Activated CD8-positive, alpha-beta memory T cell treated with anti-CD3 and anti-CD28 coated beads for 24 hours (primary cell): ENCODE data around the gene NFATC2.
"Not testable (repeated sequence)": the region's sequence is repeated elsewhere in the genome, so short reads cannot be mapped to it uniquely, and the experiment has no call there.

ENCODE experiments used
- DNase-seq: peaks from one replicate; pipeline ENCODE4 v3.0.0-alpha.2; 2020

NFATC2 gene

GRCh38 chr20:51468636-51469035 lies 73.9 kb downstream of the NFATC2 start:
- no peak for DNase-seq

DNA sequence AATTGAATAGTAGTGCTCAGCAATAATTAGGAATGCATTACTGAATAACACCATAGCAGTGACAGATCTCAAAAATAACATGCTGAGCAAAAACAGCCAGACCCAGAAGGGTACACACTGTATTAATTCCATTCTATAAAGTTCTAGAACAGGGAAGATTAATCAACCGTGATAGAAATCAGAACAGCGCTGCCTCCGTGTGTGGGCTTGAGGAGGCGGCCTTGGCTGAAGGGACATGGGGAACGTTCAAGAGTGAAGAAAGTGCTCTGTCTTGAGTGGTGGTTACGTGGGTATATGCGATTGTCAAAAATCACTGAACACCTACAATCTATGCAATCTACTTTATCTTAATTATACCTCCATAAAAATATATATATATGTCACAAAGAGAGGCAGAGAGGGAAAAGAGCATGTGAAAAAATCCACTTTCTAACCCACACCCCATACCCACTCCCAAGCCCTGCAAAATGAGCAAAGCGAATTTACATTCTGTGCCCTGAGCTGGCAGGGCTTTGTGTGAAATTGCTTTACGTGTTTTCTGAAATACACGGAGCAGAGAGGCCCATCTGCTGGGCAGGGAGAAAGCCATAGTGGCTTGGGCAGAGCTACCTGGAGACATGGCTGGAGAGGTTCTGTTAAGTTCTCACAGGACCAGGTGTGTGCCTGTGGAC lies 74.4 kb downstream of the NFATC2 start:
- DNase-seq, result no peak

DNA sequence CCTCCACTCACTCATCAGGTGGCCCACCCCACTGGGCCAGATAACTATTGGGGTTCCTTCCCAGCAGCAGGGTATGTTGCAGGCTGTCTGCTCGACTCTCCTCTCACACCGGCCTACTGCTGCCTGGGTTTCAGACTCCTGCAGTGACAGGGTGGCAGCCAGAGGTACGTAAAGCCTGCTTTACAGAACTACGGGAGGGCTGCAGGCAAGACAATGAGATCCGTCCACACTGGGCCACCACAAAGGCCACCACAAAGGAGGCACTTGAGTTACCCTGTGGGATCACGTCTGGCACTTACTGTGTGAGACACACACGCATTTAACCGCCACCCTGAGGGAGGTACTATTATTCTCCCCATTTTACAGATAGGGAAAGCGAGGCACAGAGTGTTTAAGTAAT lies 78.5 kb downstream of the NFATC2 start:
- DNase-seq, result no peak

DNA sequence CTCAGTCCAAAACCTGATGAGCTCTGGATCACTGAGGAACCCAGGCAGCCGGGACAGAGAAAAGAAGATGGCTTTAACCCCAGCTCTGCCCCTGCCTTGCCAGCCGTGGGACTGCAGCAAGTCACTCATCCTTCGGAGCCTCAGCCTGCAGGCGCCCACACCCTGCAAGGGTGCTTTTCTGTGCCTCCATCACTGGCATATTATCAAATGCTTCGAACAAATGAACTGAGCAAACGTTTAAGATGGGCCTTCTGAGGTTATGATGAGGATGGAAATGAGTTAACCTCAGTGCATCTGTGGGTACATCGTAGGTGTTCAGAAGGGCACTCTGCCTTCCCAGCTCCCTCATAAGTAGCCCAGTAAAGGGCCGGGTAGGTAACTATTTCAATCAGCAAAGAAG lies 79.0 kb downstream of the NFATC2 start:
- DNase-seq, result no peak

DNA sequence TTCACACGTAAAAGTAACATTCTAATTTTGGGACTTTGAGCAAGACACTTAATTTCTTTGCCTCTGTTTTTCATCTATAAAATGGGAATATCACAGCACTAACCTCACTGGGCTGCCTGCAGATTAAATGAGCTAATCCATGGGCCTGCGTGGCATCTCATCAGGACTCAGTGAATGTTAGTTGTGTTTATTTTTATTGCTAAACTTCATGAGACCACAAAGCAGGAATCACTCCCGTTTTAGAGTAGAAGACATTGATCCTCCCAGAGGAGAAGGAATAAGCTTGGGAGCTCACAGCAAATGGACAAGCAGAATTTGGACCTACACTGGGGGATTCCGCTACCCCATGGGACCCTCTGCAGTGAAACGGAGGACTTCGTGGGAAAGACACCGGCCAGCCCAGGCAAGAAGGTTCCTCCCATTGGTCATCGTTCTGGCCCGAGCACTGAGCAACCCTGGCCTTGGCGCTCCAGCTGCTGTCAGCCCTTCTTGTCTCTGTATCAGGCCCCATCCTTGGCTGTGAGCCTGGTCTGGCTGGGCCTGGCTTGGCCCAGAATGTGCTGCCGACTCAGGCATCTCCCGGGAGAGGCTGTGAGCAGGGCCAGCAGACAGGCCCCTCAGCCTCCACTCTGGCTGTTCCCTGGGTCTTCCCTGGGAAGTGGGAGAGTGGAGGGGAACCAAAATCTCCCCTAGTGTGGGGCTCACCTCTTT lies 79.8 kb downstream of the NFATC2 start:
- DNase-seq, result no peak

- DNase-seq, result not testable (repeated sequence)
These were observed 80.7 kb downstream of the NFATC2 start for GRCh38 chr20:51461846-51462245.

DNA sequence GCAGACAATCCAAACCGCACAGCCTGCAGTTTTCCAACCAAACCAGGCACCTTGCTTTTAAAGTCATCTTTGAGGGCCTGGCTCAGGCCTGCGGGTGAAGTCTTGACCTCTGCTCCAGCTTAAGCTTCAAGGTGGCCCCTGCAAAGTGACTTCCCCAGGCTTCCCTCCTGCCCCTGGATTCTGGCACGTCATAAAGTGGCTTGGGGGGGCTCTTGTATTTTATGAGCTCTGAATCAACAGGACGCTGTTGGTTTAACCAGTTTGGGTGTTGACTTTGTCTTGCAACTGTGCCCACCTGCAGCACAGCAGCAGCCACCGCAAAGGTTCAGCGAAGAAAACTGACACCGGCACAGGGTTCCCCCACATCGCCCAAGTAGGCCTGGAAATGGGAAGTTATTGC lies 81.2 kb downstream of the NFATC2 start:
- DNase-seq, result no peak

DNA sequence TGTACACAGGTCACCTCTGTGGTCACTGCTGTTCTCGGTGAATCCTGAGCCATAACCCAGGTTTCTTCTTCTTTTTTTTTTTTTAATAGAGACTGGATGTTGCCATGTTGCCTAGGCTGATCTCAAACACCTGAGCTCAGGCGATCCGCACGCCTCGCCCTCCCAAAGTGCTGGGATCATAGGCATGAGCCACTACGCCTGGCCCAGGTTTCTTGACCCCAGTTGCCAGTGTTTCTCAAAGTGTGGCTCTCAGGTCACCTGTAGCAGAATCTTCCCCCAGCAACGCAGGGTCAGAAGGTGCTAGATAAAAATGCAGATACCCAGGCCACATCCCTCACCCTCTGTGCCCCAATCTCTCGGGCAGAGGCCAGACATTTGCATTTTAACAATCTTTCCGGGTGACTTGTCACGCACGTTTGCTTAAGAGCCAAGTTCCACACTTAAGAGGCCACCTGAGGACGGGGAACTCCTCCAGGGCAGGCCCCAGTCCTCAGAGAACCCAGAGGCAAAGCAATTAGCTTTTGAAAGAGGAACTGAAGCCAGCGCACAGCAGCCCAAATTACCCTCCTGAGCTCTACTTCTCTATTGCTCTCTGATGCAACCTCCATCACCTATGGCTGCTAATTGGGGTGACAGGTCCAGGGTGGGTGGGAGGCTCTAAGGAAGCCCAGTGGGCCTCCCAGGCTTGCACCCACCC lies 81.8 kb downstream of the NFATC2 start:
- DNase-seq, result no peak

- DNase-seq, result no peak
These were observed 82.4 kb downstream of the NFATC2 start for GRCh38 chr20:51460163-51460562.

GRCh38 chr20:51458751-51459439 lies 83.6 kb downstream of the NFATC2 start:
- DNase-seq, result no peak

- DNase-seq, result no peak
These were observed 85.0 kb downstream of the NFATC2 start for GRCh38 chr20:51457533-51457932.

- DNase-seq, result no peak
These were observed 85.7 kb downstream of the NFATC2 start for GRCh38 chr20:51456511-51457509.

- DNase-seq, result no peak
These were observed 88.2 kb downstream of the NFATC2 start for GRCh38 chr20:51454250-51454865.

- no peak for DNase-seq
These were observed 89.7 kb downstream of the NFATC2 start for GRCh38 chr20:51452734-51453365.

DNA sequence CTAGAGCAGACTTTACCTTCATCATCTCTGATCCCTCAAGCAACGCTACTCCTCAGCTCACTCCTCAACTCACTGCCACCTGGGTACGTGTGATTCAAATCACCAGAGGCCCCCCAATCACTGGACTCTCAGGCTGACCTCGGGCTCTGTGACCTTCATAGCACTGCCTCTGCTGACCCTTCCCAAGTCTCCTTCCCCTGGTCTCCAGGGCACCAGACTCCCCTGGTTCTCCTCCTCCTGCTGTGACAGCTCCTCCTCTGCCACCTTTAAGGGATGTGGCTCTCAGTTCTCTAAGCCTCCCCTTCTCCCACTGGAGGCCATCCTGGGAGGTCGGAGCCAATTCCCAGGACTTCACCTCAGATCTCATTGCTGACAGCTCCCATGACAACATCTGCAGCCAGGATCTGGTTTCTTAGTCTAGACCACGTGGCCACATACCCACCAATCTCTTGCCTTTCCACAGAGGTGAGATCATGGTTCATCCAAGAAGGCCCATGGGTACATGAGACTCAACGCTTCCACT lies 90.4 kb downstream of the NFATC2 start:
- DNase-seq, result no peak

- no peak for DNase-seq
These were observed 91.0 kb downstream of the NFATC2 start for GRCh38 chr20:51451484-51451883.

- no peak for DNase-seq
These were observed 91.5 kb downstream of the NFATC2 start for GRCh38 chr20:51450984-51451383.

- no peak for DNase-seq
These were observed 92.3 kb downstream of the NFATC2 start for GRCh38 chr20:51450221-51450712.

- no peak for DNase-seq
These were observed 92.9 kb downstream of the NFATC2 start for GRCh38 chr20:51449498-51450220.

- DNase-seq, result no peak
These were observed 94.8 kb downstream of the NFATC2 start for GRCh38 chr20:51447765-51448148.
